Pulmonary artery endothelial cell (primary cell): ENCODE data around the gene IGFBP3. TPM values are rescaled to one million over a fixed set of nuclear protein-coding genes. Genes with fewer than 3 reads are reported as not detected.
"Not testable (repeated sequence)": the region's sequence is repeated elsewhere in the genome, so short reads cannot be mapped to it uniquely, and the experiment has no call there.

ENCODE experiments used
- DNase-seq: peaks from one replicate; pipeline ENCODE4 v3.0.0-alpha.2; 2011; ENCODE audit warnings: low read depth, low spot score
- total RNA-seq: library from RNA; depleted of rRNA; stranded (reverse); fragments of >200 nt; gene quantifications from 2 replicates; pipeline ENCODE4 v1.2.3, GENCODE V29; 2014

IGFBP3 gene, protein sequence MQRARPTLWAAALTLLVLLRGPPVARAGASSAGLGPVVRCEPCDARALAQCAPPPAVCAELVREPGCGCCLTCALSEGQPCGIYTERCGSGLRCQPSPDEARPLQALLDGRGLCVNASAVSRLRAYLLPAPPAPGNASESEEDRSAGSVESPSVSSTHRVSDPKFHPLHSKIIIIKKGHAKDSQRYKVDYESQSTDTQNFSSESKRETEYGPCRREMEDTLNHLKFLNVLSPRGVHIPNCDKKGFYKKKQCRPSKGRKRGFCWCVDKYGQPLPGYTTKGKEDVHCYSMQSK
- total RNA-seq: 10.2 and 15.5 TPM in 2 replicates

DNA sequence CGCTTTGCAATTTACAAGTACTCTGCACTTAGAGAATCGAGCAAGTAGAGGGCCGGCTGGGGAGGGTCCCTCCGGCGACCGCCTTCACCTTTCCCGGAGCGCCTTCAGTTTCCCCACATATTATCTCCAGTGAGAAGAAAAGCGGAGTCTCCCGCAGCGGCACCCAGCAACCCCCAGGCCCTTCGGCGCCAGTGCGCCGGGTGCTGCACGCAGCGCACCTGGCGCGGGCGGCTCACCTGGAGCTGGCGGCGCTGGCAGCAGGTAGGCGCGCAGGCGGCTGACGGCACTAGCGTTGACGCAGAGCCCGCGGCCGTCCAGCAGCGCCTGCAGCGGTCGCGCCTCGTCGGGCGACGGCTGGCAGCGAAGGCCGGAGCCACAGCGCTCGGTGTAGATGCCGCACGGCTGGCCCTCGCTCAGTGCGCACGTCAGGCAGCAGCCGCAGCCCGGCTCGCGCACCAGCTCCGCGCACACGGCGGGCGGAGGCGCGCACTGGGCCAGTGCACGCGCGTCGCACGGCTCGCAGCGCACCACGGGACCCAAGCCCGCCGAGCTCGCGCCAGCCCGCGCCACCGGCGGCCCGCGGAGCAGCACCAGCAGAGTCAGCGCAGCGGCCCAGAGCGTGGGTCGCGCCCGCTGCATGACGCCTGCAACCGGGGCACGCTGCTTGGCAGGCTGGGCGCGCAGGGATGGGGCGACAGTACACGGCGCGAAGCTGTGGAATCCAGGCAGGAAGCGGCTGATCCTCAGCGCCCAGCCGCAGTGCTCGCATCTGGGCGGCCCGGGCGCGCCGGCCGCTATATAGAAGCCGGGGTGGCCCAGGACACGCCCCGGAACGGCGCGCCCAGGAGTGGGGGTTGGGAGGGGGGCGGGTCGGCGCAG is at the start of gene IGFBP3:
IGFBP3 (minus strand) TSS at position 771 of the 879 bp plus-strand sequence; CDS start at position 639, 132 bp downstream.
- DNase-seq: no peak

DNA sequence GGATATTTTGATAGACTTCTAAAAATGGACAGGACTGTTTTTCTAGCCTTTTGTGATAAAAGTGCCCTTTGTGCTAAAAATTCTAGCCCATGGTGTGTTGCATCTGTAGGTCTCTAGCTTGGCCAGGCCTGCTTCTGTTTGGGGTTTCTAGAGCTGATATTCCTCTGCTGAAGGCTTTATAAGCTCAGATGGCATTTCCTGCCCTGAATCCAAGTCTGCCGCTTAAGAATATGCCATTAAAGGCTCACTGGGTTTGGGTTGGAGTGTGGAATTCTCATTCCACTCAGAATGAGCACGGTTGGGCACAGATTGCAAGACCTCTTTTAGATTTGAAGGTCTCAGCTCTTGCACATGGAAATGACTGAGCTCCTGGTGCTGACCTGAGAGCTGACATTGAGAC is 49.4 kb upstream of the IGFBP3 start:
- DNase-seq: no peak

DNA sequence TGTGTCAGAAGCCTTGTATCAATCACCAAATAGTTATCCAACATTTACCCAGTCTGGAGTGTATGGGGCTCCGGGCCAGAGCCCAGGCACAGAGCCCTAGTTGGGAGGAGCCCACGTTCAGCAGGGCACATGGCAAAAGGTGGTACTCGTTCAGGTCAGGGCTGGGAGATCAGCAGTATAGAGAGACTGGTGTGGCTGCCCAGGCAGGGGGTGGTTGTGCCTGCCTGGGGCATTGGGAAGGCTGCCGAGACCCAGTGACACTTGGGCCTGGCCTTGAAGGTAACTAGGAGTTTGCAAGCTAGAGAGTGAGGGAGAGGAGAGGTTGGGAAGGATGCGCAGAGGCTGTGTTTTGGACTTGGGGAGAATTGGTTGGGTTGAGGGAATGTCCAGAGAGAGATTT is 48.9 kb upstream of the IGFBP3 start:
- no peak for DNase-seq

DNA sequence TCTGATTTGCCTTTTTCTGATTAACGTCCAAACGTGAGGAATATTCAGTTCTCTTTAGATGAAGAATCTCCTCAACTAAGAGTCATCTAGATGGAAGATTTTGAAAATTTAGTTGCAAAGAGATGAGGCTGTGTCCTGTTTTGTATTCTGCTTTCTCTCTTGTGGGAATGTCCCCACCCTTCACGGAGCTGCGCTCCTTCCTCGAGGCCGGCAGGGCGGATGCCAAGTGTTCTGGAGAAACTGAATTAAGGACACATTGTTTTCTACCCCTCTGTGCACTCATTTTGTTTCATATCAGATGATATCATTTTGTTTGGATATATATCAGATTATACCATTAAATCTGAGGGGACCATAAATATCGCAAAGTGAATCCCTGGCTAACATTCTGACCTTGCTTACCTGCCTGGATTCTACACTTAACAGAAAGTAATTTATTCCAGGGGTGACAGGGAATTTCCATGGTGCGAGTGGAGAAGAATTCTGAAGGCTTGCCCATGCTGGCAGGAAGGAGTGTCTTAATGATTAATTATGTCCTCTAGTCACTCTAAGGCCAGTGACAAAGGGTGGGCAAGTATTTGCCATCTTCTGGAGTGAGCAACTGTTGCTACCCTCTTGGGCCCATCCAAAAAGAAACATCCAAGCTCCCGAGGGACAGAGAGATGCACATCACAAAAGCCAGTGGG is 47.9 kb upstream of the IGFBP3 start:
- no peak for DNase-seq

DNA sequence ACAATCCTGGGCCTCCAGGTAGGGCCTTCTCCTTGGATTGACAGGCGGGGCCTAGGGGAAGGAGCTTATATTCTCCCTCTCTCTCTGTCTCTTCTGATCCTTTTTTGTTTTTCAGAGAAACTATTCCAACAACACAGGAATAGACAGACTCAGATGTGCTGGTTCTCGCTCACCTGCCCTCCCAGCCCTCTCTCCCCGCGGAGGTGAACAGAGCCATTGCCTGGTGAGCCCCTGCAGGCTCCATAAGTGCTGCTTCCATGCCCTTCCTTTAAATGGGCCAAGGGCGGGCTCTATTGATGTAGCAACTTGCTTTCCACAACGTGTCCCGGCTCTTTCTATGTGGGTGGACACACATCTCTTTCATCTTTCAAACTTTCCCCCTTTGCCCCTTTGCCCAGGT is 47.2 kb upstream of the IGFBP3 start:
- no peak for DNase-seq

DNA sequence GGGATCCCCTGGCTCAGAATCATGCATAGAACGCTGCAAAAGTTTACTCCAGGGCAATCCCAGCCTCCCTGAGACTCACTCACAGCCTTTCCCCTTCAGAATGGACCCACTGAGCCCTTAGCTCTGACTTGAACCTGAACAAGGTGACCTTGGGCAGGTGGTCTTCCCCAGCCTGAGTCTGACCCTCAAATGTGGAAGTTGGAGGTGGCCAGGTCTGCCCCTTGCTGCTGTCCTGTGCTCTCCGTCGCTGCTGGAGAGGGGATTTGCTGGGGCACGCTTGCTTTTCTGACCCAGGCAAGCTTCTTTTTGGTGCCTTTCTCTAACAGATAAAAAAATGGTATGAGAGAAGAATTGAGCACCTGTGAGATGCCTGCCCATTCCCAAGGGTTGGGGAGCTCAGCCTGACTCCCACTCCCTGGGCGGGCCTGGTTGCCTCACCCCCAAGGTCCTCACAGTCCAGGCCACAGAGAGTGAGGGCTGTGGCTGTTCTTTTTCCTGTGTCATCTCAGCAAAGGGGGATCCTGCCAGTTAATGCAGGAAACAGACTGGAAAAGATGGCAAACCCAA is 46.6 kb upstream of the IGFBP3 start:
- DNase-seq: no peak

DNA sequence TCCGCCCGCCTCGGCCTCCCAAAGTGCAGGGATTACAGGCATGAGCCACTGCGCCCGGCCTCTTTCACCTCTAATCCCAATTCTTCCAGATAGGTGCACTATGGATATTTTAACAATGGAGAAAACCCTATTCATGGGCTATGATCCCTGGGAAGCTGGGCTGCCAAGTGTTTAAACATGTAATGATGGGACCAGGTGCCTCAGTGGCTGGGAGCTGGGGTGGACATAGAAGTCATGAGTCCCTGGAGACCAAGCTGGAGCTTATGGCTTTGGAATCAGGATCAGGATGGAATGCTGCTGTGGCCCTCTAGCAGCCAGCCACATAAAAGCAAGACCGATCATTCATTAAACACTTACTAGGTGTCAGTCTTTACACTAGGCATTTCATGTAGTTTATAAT is 41.8 kb upstream of the IGFBP3 start:
- DNase-seq: no peak

DNA sequence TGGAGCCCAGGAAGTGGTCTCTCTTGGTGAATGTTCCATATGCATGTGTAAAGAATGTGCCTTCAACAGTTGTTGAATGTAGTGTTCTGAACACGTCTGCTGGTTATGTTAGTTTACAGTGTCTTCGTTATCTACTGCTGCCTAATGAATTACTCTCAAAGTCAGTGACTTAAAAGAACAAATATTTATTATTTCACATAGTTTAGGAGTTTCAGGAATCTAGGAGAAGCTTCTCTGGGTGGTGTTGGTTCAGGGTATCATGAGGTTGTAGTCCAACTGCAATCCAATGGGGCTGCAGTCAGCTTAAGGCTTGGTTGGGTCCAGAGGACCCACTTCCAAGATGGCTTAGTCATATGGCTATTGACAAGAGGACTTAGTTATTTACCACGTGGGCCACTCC is 36.6 kb upstream of the IGFBP3 start:
- no peak for DNase-seq

DNA sequence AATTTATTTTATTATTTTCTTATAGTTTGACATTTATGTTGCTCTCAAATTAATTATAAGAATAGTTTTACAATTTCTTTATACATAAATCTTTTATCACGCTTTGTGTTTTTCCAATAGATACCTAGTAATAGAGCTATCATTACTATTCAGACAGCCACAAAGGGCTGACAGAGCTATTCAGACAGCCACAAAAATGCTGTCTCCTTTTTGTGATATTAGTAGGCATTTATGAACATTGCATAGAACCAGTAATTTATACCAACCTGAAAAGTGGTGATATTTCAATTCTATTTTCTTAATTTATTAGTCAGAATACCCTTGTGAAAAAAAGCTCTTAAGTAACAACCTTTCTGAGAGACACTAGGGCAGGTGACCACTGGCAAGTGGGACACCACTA is 34.2 kb upstream of the IGFBP3 start:
- DNase-seq: no peak

DNA sequence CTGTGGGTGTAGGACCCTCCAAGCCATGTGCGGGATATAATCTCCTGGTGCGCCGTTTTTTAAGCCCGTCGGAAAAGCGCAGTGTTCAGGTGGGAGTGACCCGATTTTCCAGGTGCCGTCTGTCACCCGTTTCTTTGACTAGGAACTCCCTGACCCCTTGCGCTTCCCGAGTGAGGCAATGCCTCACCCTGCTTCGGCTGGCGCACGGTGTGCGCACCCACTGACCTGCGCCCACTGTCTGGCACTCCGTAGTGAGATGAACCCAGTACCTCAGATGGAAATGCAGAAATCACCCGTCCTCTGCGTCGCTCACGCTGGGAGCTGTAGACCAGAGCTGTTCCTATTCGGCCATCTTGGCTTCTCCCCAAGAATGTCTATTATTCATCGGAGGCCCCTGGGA is 32.0 kb upstream of the IGFBP3 start:
- not testable (repeated sequence) for DNase-seq

DNA sequence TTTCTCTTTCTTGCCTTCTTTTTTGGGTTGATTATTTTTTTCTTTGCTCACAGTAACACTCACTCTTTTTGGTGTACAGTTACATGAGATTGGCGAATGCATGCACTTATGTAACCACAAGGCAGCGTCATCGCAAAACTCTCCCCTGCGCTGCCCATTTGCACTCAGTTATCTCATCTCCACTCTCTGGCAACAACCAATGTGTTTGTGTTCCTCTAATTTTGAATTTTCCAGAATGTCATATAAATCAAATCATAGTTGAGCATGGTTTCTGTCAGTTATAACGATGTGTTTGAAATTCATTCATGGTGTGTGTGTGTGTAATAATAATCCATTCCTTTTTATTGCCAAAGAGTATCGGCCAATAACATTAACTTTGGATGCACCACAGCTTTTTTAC is 23.0 kb upstream of the IGFBP3 start:
- no peak for DNase-seq

DNA sequence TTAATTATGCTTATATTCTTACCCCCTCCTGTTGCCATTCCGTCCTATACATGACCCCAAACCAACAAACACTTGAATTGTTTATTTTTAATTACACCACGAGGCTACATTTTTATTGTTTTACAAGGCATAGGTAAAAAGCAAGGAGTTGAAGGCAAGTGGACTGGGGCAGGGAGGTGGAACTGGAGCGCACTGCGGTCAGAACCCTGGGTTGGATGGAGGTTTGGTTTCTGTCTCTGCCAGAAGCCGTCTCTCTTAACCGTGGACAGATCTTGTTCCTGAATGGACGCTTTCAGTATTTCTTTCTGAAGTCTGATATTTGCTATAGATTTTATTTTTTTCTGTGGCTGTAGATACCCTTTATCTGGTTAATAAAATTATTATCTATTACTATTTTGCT is 19.9 kb upstream of the IGFBP3 start:
- no peak for DNase-seq

DNA sequence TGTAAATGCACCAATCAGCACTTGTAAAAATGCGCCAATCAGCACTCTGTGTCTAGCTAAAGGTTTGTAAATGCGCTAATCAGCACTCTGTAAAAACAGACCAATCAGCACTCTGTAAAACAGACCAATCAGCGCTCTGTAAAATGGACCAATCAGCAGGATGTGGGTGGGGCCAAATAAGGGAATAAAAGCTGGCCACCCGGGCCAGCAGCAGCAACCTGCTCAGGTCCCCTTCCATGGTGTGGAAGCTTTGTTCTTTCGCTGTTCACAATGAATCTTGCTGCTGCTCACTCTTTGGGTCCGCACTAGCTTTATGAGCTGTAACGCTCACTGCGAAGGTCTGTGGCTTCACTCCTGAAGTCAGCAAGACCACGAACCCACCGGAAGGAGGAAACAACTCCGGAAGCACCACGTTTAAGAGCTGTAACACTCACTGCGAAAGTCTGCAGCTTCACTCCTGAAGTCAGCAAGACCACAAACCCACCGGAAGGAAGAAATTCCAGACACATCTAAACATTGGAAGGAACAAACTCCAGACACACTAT is 19.2 kb upstream of the IGFBP3 start:
- DNase-seq: not testable (repeated sequence)

DNA sequence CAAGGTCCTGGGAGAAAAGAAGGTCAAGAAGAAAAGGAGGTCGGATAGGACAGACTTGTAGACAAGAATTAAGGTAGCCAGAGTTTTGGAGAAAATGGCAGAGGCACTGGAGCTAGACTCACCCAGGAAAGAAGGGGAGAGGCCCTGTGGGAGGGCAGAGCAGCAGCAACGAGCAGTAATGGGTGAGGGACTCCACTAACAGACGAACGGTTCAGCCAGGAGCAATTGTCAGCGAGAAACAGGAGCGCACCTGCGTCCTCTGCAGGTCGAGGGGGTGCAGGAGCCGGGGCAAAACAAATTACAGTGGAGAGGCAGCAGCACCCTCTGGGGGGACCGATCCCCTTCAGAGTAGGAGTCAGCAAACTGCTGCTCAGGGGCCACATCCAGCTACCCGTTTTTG is 18.5 kb upstream of the IGFBP3 start:
- DNase-seq: no peak

DNA sequence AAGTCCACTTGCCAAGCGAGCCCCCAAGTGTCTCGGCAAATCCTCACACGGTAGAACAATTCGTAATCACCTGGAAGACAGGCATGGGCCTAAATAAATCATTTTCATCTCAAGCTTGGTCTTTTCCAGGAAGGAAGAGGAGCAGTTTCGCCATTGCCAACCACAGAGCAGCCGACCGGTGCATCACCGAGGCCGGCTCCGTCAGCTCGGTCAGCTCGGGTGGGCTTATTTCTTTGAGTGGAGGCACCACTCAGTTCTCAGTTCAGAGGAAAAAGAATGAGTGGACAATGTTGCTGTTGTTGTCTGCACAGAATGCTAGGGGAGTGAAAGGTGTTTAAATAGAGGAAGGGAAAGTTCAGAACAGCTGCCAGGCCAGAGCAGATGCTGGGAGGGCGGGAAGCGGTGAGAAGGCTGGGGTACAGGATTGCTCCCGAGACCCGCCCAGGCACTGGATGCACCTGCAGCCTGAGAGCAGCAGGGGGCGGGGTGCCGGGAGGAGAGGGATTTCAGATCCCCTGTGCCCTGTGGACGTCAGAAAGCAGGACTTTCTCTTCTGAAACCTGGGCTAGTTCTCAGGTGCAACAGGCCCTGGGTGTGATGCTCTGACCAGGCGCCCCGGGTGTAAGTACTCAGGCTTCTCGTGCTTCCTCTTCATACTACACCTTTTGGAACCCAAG is 17.7 kb upstream of the IGFBP3 start:
- no peak for DNase-seq

DNA sequence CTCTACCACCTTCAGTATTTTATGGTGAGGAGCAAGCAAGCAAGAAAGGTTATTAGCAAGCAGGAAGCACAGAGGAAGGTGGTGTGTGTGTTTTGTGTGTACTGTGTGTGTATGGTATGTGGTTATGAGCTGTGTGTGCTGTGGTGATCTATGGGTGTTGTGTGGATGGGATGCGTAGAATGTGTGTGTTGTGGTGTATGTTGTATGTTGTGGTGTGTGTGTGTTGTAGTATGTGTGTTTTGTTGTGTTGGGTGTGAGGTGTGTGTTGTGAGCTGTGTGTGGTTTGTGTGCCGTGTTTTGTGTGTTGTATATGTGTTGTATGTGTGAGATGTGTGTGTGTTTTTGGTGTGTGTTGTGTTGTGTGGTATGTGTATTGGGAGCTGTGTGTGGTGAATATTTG is 16.8 kb upstream of the IGFBP3 start:
- no peak for DNase-seq

DNA sequence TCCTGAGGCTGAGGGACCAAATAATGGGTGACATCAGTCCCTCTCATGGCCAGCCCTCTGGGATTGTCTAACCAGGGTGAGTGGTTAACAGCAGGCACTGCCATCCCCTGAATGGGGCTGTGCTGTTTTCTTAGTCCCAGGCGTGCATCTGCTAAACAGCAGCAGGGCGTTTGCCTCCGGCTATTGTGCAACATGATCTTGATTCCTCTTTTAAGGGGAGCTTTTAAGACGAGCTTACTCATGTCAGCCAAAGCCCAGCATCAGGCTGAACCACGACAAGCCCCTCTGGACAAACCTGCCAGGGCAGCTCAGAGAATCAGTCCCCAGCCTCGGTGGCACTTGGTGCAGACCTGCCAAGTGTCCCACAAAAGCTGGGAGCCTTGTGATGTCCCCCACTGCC is 16.2 kb upstream of the IGFBP3 start:
- no peak for DNase-seq

DNA sequence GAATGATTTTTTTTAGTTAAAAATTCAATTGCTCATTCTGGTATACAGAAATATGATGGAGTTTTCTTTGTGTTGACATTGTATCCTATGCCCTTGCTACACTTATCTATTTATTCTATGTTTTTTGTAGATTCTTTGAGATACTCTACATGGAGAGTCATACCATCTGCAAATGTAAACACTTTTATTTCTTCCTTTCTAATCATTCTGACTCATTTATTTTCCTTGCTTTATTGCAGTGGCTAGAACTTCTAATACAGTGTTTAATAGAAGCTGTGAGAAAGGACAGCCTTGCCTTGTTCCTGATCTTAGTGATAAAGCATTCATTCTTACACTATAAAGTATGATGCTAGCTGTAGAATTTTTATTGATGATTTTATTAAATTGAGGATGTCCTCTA is 9.9 kb upstream of the IGFBP3 start:
- DNase-seq: no peak

DNA sequence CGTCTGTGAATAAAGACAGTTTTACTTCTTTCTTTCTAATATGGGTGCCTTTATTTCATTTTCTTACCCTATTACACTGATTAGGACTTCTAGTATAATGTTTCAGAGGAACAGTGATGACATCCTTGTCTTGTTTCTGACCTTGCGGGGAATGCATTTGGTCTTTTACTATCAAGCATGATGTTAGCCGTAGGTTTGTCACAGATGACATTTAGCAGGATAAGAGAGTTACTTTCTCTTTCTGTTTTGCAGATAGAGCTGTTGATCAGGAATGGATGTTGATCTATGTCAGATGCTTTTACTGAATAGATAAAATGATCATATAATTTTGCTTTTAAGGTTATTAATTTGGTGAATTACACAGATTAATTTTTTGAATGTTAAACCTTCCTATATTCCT is 6.6 kb upstream of the IGFBP3 start:
- DNase-seq: no peak

DNA sequence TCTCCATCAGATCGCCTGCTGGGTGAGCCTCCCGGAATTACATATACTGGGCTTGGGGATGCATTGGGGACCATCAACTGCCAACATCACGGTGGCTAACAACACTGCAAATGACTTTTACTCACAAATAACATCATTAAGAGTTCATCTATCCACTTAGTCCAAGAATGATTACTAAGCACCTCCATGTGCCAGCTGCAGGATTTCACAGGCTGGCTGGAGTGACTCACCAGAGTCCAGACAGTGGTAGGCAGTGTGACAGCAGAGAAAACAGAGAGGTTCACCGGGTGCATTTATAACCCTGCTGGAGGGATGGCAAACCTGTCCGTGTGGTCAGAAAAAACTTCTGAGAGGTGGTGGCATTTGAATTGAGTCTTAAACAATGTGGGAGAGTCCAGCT is 3.2 kb upstream of the IGFBP3 start:
- no peak for DNase-seq

DNA sequence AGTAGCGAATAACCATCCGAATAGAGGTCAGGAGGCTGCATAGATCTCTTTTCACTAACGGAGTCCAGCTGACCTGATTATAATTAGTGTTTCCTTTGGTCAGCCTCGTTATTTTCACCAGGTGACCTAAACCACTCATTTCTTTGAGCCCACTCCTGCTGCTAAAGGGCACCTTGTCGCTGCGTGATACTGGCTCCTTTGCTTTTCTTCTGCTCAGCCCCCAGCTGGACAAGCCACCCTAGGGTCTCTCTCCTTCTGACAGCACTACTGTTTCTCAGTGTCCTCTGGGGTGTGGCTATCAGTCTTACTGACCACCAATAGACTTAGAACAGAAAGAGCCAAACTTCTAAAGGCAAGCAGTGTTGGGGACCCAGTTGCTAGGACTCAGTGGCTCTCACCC is 2.7 kb upstream of the IGFBP3 start:
- DNase-seq: no peak
